Measurements from ENCODE around the gene GMEB2.
"Not testable (repeated sequence)": the region's sequence is repeated elsewhere in the genome, so short reads cannot be mapped to it uniquely, and the experiment has no call there.

GMEB2 gene

GRCh38 chr20:63563225-63563935 is 63.5 kb downstream of the GMEB2 start:
- DNase-seq (ENCODE audit: low spot score), result no peak
- no peak for TF ChIP-seq CTCF (IDR thresholded peaks at IDR 0.05; ENCODE audit: extremely low read depth, missing control alignments)

- no peak for DNase-seq (ENCODE audit: low spot score)
- TF ChIP-seq CTCF (IDR thresholded peaks at IDR 0.05; ENCODE audit: extremely low read depth, missing control alignments), result no peak
Observed at GRCh38 chr20:63562461-63563224, 64.3 kb downstream of the GMEB2 start.

- TF ChIP-seq CTCF (IDR thresholded peaks at IDR 0.05; ENCODE audit: extremely low read depth, missing control alignments), result no peak
- DNase-seq (ENCODE audit: low spot score), result no peak
Observed at GRCh38 chr20:63561624-63562396, 65.1 kb downstream of the GMEB2 start.

- no peak for TF ChIP-seq CTCF (IDR thresholded peaks at IDR 0.05; ENCODE audit: extremely low read depth, missing control alignments)
- no peak for DNase-seq (ENCODE audit: low spot score)
Observed at GRCh38 chr20:63560856-63561609, 65.9 kb downstream of the GMEB2 start.

GRCh38 chr20:63560333-63560805 is 66.5 kb downstream of the GMEB2 start:
- DNase-seq (ENCODE audit: low spot score), result no peak
- TF ChIP-seq CTCF (IDR thresholded peaks at IDR 0.05; ENCODE audit: extremely low read depth, missing control alignments), result no peak

- not testable (repeated sequence) for DNase-seq (ENCODE audit: low spot score)
Observed at GRCh38 chr20:63559485-63560332, 67.2 kb downstream of the GMEB2 start.

Data from GM20000 (cell line).